ENCODE data around the gene LUC7L.

- TF ChIP-seq EZH2phosphoT487 (IDR thresholded peaks at IDR 0.05; ENCODE audit: low read depth) (no peak), CTCF (IDR thresholded peaks at IDR 0.05; ENCODE audit: low read depth, low read length) (no peak)
Observed at GRCh38 chr16:245105-245504, 15.9 kb upstream of the LUC7L start.
